HepG2 (cell line): ENCODE measurements around the gene SPRED2. TPM values are rescaled to one million over a fixed set of nuclear protein-coding genes. Genes with fewer than 3 reads are reported as not detected.

ENCODE experiments used
- HNRNPK ChIP-seq: fragments of 200-400 bp; formaldehyde crosslinking; IDR thresholded peaks from 2 replicates; pipeline ENCODE4 v1.6.1; 2018; ENCODE audit warnings: low read length, low read depth, moderate library complexity, mild to moderate bottlenecking; ENCODE audit not compliant: poor library complexity, severe bottlenecking
- HNRNPL ChIP-seq: fragments of 200-400 bp; formaldehyde crosslinking; IDR thresholded peaks from 2 replicates; pipeline ENCODE4 v1.6.1; 2017; ENCODE audit warnings: mild to moderate bottlenecking, low read depth, low read length
- HNRNPUL1 ChIP-seq: fragments of 200-400 bp; formaldehyde crosslinking; IDR thresholded peaks from 2 replicates; pipeline ENCODE4 v1.6.1; 2017; ENCODE audit warnings: low read depth, mild to moderate bottlenecking, low read length, moderate library complexity
- MIER3 ChIP-seq: IDR thresholded peaks from 2 replicates; pipeline ENCODE4 v1.6.1; 2016; ENCODE audit warnings: missing compliant biosample characterization, borderline replicate concordance
- ZEB1 ChIP-seq: IDR thresholded peaks from 2 replicates; pipeline ENCODE4 v1.6.1; 2012; ENCODE audit warnings: mild to moderate bottlenecking, low read depth, inconsistent platforms; ENCODE audit not compliant: insufficient replicate concordance
- ZNF276 ChIP-seq: sonication (generic); formaldehyde crosslinking; IDR thresholded peaks from 2 replicates; pipeline ENCODE4 v1.4.0; 2020; ENCODE audit warnings: mild to moderate bottlenecking, low read depth, missing genetic modification reagents
- ZNF691 ChIP-seq: sonication (generic); formaldehyde crosslinking; IDR thresholded peaks from 2 replicates; pipeline ENCODE4 v1.4.0; 2020; ENCODE audit warnings: missing genetic modification reagents, low read depth, mild to moderate bottlenecking, borderline replicate concordance
- ZNF720 ChIP-seq: sonication (generic); formaldehyde crosslinking; IDR thresholded peaks from 2 replicates; pipeline ENCODE4 v1.4.0; 2020; ENCODE audit warnings: missing genetic modification reagents
- polyA plus RNA-seq, 8 experiments: library from polyadenylated mRNA; depleted of rRNA in 3 of 8; stranded (reverse) in 7 of 8; unstranded in 1 of 8; fragments of >200 nt; fragmentation: Illumina TruSeq in 4 of 8; extraction: Trizol in 4 of 8; gene quantifications; 2 replicates each; pipeline versions ENCODE4 v1.2.1 to v1.2.3, GENCODE V29; 2011 to 2016; ENCODE audit warnings: low read depth in 4 of 8, missing spikeins in 1 of 8, mixed read lengths in 1 of 8; ENCODE audit not compliant: insufficient read depth in 1 of 8
- total RNA-seq, 5 experiments: library from RNA; depleted of rRNA; stranded (reverse); fragments of >200 nt; fragmentation: Illumina TruSeq; extraction: Trizol; gene quantifications; 2 replicates each; pipeline ENCODE4 v1.2.3, GENCODE V29; 2016; ENCODE audit warnings: low read depth in 1 of 5
- TF ChIP-seq, protein P1 (sequence below): sonication (generic); formaldehyde crosslinking; conservative IDR thresholded peaks from 2 replicates; pipeline ENCODE4 v1.8.0; 2022; ENCODE audit warnings: low read depth, missing genetic modification reagents
- TF ChIP-seq, protein P2 (sequence below): sonication (generic); formaldehyde crosslinking; IDR thresholded peaks from 2 replicates; pipeline ENCODE4 v1.9.0; 2022; ENCODE audit warnings: low read depth, missing genetic modification reagents
- TF ChIP-seq, protein P3 (sequence below): sonication (generic); formaldehyde crosslinking; IDR thresholded peaks from 2 replicates; pipeline ENCODE4 v1.8.1; 2023; ENCODE audit warnings: mild to moderate bottlenecking, missing genetic modification reagents, borderline replicate concordance

Gene SPRED2
- total and polyA plus RNA-seq, 2 of the 13 experiments (the other 11 are each of a cell fraction or from before 2014, with no cell fraction given), result 13.0 to 37.0 TPM

- TF ChIP-seq, protein P1, sequence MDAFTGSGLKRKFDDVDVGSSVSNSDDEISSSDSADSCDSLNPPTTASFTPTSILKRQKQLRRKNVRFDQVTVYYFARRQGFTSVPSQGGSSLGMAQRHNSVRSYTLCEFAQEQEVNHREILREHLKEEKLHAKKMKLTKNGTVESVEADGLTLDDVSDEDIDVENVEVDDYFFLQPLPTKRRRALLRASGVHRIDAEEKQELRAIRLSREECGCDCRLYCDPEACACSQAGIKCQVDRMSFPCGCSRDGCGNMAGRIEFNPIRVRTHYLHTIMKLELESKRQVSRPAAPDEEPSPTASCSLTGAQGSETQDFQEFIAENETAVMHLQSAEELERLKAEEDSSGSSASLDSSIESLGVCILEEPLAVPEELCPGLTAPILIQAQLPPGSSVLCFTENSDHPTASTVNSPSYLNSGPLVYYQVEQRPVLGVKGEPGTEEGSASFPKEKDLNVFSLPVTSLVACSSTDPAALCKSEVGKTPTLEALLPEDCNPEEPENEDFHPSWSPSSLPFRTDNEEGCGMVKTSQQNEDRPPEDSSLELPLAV (CRISPR knock-in tag), result no peak
- TF ChIP-seq HNRNPUL1 (no peak), ZNF720 (CRISPR knock-in tag) (no peak), HNRNPK (no peak), HNRNPL (no peak), ZEB1 (no peak), ZNF276 (CRISPR knock-in tag) (no peak), MIER3 (CRISPR knock-in tag) (no peak), ZNF691 (CRISPR knock-in tag) (no peak)
- TF ChIP-seq, protein P2, sequence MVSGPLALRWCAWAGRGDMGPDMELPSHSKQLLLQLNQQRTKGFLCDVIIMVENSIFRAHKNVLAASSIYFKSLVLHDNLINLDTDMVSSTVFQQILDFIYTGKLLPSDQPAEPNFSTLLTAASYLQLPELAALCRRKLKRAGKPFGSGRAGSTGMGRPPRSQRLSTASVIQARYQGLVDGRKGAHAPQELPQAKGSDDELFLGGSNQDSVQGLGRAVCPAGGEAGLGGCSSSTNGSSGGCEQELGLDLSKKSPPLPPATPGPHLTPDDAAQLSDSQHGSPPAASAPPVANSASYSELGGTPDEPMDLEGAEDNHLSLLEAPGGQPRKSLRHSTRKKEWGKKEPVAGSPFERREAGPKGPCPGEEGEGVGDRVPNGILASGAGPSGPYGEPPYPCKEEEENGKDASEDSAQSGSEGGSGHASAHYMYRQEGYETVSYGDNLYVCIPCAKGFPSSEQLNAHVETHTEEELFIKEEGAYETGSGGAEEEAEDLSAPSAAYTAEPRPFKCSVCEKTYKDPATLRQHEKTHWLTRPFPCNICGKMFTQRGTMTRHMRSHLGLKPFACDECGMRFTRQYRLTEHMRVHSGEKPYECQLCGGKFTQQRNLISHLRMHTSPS (CRISPR knock-in tag), result no peak
- TF ChIP-seq, protein P3, sequence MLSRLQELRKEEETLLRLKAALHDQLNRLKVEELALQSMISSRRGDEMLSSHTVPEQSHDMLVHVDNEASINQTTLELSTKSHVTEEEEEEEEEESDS (CRISPR knock-in tag), result no peak
These were observed 88.2 kb downstream of the SPRED2 start (continued) for GRCh38 chr2:65344182-65344581.
